Calu3 (cell line): Measurements from ENCODE around the gene GOLGA6L2. TPM values are rescaled to one million over a fixed set of nuclear protein-coding genes. Genes with fewer than 3 reads are reported as not detected.

Experiments used
- Bru-seq: library from RNA; stranded (reverse); fragments of 400-500 nt; gene quantifications from one replicate; lab custom pipeline; 2021; lab: Mats Ljungman, UMichigan
- BruChase-seq, 2 experiments: library from RNA; stranded (reverse); fragments of 400-500 nt; gene quantifications; one replicate each; lab custom pipeline; 2021; lab: Mats Ljungman, UMichigan
- BruUV-seq: library from RNA; stranded (reverse); fragments of 400-500 nt; replicated peaks from 2 replicates; lab custom pipeline; 2021; lab: Mats Ljungman, UMichigan
- CTCF ChIA-PET: fragments of 300-600 bp; sonication (Branson Sonifier 250); formaldehyde crosslinking; loops from one replicate; lab custom pipeline; 2022; ENCODE audit warnings: antibody characterized with exemption; lab: Charles Lee
- DNase-seq: peaks from one replicate; pipeline ENCODE4 v3.0.0; 2022
- H3K27ac Mint-ChIP-seq: one replicate; pipeline ENCODE4 v1.8.0; 2022; ENCODE audit warnings: mixed read lengths; ENCODE audit not compliant: unreplicated experiment
- H3K27me3 Mint-ChIP-seq: one replicate; pipeline ENCODE4 v1.8.0; 2022; ENCODE audit warnings: mixed read lengths; ENCODE audit not compliant: unreplicated experiment
- H3K36me3 Mint-ChIP-seq: one replicate; pipeline ENCODE4 v1.8.0; 2022; ENCODE audit warnings: mild to moderate bottlenecking, moderate library complexity, mixed read lengths; ENCODE audit not compliant: insufficient read depth, unreplicated experiment
- H3K4me1 Mint-ChIP-seq: one replicate; pipeline ENCODE4 v1.8.0; 2022; ENCODE audit warnings: mild to moderate bottlenecking, low read depth, mixed read lengths; ENCODE audit not compliant: unreplicated experiment
- H3K4me3 Mint-ChIP-seq: one replicate; pipeline ENCODE4 v1.8.0; 2022; ENCODE audit warnings: mild to moderate bottlenecking, low read depth, moderate library complexity, mixed read lengths; ENCODE audit not compliant: unreplicated experiment
- H3K9me3 Mint-ChIP-seq: one replicate; pipeline ENCODE4 v1.8.0; 2022; ENCODE audit warnings: low read depth, mixed read lengths; ENCODE audit not compliant: unreplicated experiment
- intact Hi-C: fragments of 100-400 bp; cut with micrococcal nuclease; formaldehyde crosslinking; loops from one replicate; pipeline ENCODE4 v1.10.0; 2022; ENCODE audit not compliant: unreplicated experiment
- long read RNA-seq: library from polyadenylated mRNA; stranded (forward); transcript quantifications from one replicate; pipeline ENCODE4 v2.0.0, GENCODE V29; 2022
- total RNA-seq: library from RNA; stranded (reverse); gene quantifications from 2 replicates; pipeline ENCODE4 v1.2.3, GENCODE V29; 2022
- TF ChIP-seq, protein P1 (sequence below): fragments of 200-600 bp; IDR thresholded peaks from one replicate; pipeline ENCODE4 v1.8.0; 2022; ENCODE audit warnings: antibody characterized with exemption; ENCODE audit not compliant: unreplicated experiment

The GOLGA6L2 gene, protein sequence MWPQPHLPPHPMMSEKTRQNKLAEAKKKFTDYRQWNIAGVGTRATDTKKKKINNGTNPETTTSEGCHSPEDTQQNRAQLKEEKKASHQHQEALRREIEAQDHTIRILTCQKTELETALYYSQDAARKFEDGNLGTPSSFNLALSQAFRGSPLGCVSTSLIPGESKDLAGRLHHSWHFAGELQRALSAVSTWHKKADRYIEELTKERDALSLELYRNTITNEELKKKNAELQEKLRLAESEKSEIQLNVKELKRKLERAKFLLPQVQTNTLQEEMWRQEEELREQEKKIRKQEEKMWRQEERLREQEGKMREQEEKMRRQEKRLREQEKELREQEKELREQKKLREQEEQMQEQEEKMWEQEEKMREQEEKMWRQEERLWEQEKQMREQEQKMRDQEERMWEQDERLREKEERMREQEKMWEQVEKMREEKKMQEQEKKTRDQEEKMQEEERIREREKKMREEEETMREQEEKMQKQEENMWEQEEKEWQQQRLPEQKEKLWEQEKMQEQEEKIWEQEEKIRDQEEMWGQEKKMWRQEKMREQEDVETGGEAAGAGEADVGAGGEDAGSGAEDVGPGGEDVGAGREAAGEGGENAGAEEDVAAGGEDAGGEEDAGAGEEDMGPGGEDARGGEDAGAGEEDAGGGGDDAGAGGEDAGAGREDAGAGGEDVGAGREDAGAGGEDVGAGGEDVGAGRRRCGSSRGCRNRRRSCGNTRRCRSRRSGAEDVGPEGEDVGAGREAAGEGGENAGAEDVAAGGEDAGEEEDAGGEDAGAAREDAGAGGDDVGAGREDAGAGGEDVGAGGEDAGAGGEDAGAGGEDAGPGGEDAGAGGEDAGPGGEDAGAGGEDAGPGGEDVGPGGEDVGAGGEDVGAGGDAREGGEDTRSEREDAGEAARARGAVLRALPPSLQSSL
- total RNA-seq (not detected in 2 replicates), Bru-seq, nascent RNA (not detected), BruChase-seq, experiment 1, labeled RNA remaining after a 6-hour chase (not detected), BruChase-seq, experiment 2, labeled RNA remaining after a 2-hour chase (not detected)
- long read RNA-seq = 0 reads

DNA sequence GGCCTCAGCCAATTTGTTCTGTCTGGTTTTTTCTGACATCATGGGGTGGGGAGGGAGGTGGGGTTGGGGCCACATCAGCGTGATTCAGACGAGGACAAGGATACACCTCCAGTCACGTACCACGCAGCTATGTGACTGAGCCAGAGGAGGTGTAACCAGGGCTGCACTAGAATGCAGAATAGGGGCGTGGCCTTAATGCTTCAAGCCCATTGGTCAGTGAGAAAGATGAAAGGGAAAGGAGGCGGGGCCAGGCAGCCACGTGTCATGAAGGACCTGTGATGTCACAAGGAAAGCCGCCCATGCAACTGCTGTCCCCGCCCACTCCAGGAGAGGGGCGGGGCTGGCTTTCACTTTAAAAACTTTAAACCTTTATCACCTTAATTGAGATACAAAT is at the start of gene GOLGA6L2:
TSS of gene GOLGA6L2 (minus strand) at position 137 of the 394 bp plus-strand sequence. CDS start at position 75, 62 bp downstream.
- Mint-ChIP-seq H3K4me3 (no peak within 1 kb of the TSS), H3K9me3 (no peaks in the 10 kb centered on the region), H3K27ac (no peak within 1 kb of the TSS), H3K27me3 (no peaks in the 10 kb centered on the region), H3K36me3 (no peaks in the 10 kb centered on the region), H3K4me1 (no peaks in the 10 kb centered on the region)
- no peak for DNase-seq
- TF ChIP-seq, protein P1, sequence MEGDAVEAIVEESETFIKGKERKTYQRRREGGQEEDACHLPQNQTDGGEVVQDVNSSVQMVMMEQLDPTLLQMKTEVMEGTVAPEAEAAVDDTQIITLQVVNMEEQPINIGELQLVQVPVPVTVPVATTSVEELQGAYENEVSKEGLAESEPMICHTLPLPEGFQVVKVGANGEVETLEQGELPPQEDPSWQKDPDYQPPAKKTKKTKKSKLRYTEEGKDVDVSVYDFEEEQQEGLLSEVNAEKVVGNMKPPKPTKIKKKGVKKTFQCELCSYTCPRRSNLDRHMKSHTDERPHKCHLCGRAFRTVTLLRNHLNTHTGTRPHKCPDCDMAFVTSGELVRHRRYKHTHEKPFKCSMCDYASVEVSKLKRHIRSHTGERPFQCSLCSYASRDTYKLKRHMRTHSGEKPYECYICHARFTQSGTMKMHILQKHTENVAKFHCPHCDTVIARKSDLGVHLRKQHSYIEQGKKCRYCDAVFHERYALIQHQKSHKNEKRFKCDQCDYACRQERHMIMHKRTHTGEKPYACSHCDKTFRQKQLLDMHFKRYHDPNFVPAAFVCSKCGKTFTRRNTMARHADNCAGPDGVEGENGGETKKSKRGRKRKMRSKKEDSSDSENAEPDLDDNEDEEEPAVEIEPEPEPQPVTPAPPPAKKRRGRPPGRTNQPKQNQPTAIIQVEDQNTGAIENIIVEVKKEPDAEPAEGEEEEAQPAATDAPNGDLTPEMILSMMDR = no peak
- CTCF ChIA-PET = no interaction called here
- intact Hi-C loops = no loop called here
- BruUV-seq = no TSS peak

DNA sequence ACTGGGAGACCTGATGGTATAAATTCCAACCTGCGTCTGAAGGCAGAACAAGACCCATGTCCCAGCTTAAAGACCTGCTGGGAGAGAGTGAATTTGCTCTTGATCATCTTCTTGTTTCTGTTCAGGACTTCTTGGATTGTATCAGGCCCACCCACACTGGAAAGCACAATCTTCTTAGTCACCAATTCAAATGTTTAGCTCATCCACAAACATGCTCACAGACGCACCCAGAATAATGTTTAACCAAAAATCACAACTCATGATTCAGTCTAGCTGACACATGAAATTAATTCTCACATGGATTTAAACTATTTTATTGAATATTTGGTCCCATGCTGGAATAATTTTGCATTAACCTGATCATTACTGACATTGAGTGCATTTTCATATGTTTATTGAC is 37.8 kb upstream of the GOLGA6L2 start:
- no peaks in the 10 kb centered on the region for H3K36me3 Mint-ChIP-seq
- H3K27me3 Mint-ChIP-seq = no peaks in the 10 kb centered on the region
- H3K9me3 Mint-ChIP-seq = no peaks in the 10 kb centered on the region
- intact Hi-C loops = no loop called here
- TF ChIP-seq, protein P1 = no peak
- BruUV-seq = no TSS peak
- no peaks in the 10 kb centered on the region for H3K4me1 Mint-ChIP-seq
- H3K4me3 Mint-ChIP-seq = no peak overlapping the region
- CTCF ChIA-PET = no interaction called here
- DNase-seq = no peak
- H3K27ac Mint-ChIP-seq = no peak overlapping the region

DNA sequence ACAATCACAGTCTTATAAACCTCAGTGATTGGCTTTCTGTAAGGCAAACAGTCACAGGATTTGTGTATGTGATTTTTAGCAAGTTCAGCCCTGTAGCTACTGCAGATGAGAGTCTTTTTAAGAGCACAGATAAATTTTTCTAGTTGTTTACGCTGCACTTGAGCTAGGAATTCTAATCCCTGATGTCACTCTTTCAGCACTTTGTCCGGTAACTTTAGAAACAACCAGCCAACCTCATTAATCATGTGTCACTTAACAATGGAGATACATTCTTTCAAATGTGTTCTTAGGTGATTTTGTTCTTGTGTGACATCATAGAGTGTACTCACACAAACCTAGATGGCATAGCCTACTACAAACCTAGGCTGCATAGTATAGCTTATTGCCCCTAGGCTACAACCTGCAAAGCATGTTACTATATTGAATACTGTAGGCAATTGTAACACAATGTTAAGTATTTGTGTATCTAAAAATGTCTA is 36.8 kb upstream of the GOLGA6L2 start:
- CTCF ChIA-PET = no interaction called here
- TF ChIP-seq, protein P1 = no peak
- Mint-ChIP-seq H3K27ac (no peak overlapping the region), H3K9me3 (no peaks in the 10 kb centered on the region), H3K4me1 (no peaks in the 10 kb centered on the region), H3K27me3 (no peaks in the 10 kb centered on the region), H3K4me3 (no peak overlapping the region), H3K36me3 (no peaks in the 10 kb centered on the region)
- no TSS peak for BruUV-seq
- DNase-seq = no peak
- intact Hi-C loops = no loop called here

DNA sequence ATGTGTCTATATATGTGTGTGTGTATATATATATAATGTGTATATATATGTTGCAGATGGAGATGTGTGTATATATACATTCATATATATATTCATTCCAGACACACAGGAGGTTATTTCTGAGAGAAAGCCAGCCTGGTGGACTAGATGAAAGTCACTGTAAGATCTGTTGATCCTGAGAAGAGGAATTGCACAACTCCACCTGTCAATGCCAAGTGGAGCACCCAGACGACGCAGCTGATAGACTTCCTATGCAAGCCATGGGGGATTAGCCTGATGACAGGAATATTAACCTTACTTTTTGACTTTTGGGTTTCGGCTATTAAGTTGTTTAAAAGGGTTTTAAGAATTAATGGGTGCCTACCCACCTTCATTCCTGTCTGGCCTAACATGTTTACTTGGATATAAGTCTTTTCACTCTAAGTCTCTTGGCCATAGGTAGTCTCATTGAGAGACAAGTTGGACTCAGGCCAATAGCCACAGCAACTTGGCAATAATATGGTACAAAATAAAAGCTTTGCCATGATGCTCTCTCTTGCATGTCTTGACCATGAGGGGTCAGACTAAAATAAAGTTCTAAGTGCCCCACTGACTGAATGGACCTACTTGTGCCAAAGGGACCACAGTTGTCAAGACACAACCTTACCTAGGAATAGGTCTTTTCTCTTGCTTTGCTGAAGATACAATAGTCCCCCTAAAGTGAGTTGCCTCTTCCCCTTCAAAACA is 35.9 kb upstream of the GOLGA6L2 start:
- H3K27me3 Mint-ChIP-seq = no peaks in the 10 kb centered on the region
- BruUV-seq = no TSS peak
- no peak overlapping the region for H3K27ac Mint-ChIP-seq
- CTCF ChIA-PET = no interaction called here
- no peaks in the 10 kb centered on the region for H3K9me3 Mint-ChIP-seq
- DNase-seq = no peak
- no peaks in the 10 kb centered on the region for H3K36me3 Mint-ChIP-seq
- intact Hi-C loops = no loop called here
- TF ChIP-seq, protein P1 = no peak
- H3K4me3 Mint-ChIP-seq = no peak overlapping the region
- H3K4me1 Mint-ChIP-seq = no peaks in the 10 kb centered on the region
